HL-60/S4 (cell line): ENCODE measurements around the gene RNF182.
"Not testable (repeated sequence)": the region's sequence is repeated elsewhere in the genome, so short reads cannot be mapped to it uniquely, and the experiment has no call there.

Experiments
- in situ Hi-C: fragments of 300-500 bp; cut with MboI; formaldehyde crosslinking; loops from 2 replicates; pipeline ENCODE4 v1.14.3; 2022; ENCODE audit warnings: low sequenced_read_pairs

The RNF182 gene

DNA sequence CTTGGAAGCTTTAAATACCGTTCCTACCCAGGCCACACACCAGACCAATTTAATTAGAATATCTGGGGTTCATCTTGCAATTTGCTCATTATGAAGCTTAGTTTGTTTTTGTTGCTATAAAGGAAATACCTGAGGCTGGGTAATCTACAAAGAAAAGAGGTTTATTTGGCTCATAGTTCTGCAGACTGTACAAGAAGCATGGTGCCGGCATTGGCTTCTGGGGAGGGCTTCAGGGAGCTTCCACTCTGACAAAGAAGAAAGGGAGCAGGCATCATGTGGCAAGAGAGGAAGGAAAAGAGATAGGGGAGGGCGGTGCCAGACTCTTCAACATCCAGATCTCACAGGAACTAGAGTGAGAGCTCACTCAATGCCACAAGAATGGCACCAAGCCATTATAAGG, 73.6 kb downstream of the RNF182 start:
- in situ Hi-C loops, result no loop called here

DNA sequence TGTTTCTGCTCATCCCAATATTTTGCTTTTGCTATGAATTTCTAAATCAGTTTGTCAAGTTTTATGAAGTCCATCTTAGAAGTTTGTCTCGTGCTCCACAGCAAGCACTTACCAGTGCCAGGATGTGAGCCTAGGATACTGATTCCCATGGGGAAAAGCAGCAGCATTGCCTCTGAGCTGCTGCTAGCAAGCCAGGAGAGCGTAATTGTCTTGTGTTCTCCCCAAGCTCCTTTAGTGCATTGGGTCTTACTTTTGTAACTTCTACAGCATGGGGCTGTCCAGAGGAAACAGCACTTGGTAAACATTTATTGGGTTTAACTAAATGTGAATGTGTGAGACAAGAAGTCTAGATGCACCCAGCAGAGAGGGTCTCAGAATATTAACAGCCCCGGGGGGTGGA, 76.1 kb downstream of the RNF182 start:
- in situ Hi-C loops, result no loop called here

DNA sequence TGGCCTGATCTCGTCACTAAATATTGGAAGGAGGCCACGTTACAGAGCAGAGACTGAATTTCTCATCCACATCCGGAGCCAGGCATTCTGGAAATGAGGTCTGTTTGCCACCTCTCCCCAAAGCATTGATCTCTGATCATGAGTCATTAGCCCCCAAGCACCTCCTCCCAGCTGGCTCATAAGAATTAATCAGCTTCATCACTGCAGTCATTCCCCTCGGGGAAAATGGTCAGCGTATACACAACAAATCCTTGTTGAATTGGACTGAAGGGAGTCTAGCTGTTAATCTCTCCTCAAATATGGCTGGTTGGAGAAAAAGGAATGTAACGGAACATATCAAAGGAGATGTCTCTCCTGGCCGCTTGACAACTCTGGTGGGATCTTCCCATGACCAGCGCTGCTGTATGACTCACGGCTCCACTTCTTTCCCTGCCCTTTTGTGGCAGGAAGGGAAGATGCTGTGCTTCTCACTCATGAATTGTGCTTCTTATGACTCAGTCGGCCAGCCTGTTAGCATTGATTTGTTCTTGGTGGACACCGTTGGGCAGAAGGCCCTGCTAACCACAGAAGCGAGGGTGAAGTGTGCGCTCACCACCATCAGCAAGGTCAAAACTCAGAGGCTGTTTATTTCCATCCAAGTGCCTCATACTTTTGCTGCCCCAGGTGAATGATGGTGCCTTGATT, 76.7 kb downstream of the RNF182 start:
- in situ Hi-C loops, result no loop called here

DNA sequence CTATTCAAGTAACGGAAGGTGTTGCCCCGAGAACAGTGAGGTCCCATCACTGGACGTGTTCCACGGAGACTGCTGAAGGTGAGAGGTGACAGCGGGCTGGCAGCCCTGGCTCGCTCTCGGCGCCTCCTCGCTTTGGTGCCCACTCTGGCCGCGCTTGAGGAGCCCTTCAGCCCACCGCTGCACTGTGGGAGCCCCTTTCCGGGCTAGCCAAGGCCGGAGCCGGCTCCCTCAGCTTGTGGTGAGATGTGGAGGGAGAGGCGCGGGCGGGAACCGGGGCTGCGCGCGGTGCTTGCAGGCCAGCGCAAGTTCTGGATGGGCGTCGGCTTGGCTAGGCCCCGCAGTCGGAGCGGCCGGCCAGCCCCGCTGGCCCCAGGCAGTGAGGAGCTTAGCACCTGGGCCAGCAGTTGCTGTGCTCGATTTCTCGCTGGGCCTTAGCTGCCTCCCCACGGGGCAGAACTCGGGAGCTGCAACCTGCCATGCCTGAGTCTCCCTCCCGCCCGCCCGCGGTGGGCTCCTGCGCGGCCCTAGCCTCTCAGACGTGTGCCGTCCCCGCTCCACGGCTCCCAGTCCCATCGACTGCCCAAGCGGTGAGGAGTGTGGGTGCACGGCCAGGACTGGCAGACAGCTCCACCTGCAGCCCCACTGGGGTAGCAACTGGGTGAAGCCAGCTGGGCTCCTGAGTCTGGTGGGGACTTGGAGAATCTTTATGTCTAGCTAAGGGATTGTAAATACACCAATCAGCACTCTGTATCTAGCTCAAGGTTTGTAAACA, 77.6 kb downstream of the RNF182 start:
- in situ Hi-C loops, result no loop called here

DNA sequence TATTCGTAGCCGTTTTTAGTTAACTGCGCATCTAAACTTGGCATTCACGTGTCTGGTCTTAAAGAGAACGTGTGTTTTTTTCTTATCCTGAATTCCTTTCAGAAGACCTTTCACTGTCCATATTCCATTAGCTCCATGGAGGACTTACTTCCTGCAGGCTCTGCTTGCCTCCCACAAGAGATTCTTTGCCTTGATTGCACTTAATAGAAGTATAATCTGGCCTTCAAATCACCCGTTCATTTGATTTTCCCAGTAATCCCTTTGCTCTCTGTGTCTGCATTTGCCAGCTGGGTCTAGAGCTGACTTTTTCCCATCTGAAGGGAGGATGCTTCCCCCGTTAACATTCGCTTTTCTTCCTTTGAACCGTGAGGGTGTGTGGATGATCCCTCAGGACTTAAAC, 79.5 kb downstream of the RNF182 start:
- in situ Hi-C loops, result no loop called here

DNA sequence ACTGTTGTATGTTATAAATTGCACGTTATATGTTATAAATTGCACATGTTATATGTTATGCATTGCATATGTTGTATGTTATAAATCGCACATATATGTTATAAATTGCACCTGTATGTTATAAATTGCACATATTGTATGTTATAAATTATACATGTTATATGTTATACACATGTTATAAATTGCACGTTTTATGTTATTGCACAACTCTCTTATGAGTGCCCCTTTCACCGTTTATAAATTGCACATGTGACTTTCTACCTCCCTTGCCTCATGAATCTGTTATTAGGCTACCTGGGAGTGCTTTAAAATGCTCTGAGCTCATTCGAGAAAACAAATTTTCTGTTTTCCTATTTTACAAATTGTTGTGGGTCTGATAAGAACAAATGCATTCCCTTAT, 84.1 kb downstream of the RNF182 start:
- in situ Hi-C loops, result no loop called here

DNA sequence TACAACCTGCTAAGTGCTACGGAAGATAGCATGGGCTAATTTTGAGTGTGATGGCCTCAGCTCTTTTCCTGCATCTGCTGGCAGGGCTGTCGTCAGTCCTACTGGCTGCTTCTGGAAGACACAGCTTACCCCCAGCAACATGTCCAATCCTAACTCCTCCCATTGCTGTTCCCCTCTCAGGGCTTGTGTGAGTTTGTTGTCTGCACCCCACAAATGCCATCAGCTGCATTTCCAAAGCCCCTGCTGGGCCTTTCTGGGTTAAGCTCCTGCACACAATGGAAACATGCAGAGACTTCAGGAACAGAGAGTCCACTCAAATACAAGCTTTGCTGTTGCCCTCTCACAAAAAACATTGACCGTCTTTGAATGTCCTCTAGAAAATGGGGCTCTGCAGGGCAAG, 84.7 kb downstream of the RNF182 start:
- in situ Hi-C loops, result no loop called here

DNA sequence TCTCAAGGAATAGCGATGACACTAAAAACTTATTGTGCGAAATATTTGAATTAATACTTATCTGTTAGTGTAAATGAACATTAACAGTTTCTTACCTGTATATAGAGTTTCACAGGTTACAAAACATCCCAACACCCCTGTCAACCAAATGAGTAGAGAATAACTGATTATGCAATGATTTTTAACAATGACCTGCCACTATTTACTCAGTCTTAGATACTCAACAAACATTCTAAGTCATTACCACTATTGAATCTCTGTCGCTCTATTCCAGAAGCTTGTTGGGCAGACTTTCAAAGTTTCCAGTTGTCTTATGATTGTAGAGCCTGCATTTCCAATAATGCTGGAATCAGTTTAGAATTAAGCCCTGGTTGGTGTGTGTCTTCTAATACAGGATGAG, 85.5 kb downstream of the RNF182 start:
- in situ Hi-C loops, result no loop called here

DNA sequence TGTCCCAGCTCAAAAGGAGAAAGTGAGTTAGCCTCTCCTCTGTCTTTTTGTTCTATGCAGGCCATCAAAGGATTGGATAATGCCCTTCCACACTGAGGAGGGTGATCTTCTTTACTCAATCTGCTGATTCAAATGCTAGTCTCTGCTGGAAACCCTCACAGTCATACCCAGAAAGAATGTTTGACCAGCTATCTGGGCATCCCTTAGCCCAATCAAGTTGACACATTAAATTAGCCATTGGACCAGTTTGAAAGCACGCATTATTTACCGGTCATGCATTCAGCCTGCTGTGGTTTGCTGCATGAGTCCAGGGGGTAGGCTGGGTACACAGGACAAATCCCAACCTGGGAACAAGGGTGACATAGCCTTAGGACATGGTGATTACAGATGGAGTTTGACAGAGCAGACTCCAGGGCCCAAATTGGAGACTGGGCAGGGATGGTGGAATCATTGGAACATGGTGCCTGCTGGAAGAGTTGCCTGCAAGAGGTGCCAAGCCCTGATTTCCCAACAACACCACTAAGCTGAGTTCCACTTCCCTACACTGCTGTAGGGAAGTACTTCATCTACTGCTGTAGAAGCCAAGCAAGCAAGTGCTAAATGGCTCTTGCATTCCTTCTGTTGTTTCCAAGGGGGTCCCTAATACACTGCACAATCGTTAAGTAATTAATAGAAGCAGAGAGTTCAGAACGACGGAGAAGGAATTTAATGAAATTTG, 87.7 kb downstream of the RNF182 start:
- in situ Hi-C loops, result no loop called here

DNA sequence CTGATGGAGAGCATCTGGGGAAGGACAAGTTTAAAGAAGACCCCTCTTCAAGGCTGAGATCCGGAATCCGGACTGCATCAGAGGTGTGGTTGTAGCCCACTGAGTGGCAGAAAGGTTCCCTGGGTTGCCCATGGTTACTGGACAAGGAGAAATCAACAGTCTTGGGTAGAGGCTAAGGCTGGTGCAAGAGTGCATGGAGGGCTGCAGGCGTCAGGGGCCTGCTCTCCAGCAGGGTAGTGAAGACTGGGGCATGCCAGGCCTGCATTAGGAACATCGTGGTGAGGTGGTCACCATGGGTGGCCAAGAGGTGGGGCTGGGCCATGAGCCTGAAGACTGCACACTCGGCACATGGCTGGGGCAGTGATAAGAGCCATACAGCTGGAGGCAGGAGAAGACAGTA, 91.2 kb downstream of the RNF182 start:
- in situ Hi-C loops, result no loop called here

DNA sequence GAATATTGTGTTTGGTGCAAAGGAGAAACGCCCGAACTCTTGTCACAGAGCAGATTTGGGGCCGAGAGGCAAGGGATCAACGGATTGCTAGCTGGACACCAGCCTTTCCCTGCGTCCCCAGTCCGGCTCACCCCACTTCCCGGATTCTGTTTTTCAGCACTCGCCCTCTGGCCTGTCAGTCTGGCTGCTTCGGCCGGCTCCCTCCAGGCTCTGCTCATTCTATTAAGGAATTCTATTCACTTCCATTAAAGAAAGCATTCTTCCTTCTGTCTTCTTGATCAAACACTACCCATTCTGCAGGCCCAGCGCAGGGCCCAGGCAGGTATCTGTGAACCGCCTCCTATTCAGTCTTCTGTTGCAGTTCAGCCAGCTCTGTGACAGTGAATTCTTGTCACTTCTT, 91.7 kb downstream of the RNF182 start:
- in situ Hi-C loops, result no loop called here

DNA sequence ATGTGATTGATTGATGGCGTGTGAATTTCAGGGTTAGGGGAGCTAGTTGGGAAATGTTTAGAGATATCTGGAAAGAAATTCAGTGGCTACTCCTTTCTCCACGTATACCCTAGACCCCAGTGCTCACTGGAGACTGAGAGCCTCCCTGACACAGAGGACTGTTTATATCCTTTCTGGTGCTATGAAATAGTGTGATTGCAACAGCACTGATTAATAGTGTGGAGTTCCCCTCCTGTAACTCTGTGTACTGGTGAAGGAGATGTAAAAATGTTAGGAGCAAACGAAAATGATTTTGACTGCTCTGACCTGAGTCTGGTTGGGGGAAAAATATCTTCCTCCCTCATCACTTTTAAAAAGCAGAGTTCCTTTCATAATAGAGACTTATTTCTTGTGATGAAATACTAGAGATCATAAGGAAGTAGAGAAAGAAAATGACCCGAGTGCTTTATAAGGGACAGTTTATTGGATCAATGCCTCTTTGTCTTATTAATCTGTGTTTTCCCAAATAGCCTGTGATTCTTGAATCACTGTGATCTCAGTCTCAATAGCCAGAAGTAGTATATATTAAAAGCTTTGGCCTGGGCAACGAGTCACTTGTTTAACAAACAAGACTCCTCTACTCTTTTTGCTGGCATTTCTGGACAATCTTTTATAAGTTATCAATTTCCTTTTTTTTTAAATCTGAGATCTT, 92.3 kb downstream of the RNF182 start:
- in situ Hi-C loops, result no loop called here

DNA sequence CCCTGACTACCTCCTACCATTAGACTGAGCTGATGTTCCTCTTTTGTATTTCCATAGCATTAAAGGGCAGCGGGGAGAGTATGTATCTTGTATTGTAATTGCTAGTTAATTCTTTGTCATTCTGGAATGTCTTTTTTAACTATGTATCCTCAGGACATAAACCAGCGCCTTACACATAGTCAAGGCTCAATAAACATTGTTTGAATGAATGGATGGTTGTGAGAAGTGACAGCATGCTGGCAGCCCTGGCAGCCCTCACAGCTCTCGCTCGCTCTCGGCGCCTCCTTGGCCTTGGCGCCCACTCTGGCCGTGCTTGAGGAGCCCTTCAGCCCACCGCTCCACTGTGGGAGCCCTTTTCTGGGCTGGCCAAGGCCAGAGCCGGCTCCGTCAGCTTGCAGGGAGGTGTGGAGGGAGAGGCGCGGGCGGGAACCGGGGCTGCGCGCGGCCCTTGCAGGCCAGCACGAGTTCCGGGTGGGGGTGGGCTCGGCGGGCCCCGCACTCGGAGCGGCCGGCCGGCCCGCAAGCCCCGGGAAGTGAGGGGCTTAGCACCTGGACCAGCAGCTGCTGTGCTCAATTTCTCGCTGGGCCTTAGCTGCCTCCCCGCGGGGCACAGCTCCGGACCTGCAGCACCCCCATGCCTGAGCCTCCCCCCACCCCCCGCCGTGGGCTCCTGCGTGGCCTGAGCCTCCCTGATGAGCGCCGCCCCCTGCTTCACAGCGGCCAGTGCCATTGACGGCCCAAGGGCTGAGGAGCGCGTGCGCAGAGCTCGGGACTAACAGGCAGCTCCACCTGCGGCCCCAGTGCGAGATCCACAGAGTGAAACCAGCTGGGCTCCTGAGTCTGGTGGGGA, 93.1 kb downstream of the RNF182 start:
- in situ Hi-C loops, result no loop called here

DNA sequence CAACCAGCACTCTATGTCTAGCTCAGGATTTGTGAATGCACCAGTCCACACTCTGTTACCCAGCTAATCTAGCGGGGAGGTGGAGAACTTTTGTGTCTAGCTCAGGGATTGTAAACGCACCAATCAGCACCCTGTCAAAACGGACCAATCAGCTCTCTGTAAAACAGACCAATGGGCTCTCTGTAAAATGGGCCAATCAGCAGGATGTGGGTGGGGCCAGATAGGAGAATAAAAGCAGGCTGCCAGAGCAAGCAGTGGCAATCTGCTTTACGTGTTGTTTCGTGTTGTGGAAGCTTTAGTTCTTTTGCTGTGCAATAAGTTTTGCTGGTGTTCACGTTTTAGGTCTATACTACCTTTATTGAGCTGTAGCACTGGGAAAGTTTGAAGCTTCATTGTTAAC, 93.8 kb downstream of the RNF182 start:
- in situ Hi-C loops, result not testable (repeated sequence)

DNA sequence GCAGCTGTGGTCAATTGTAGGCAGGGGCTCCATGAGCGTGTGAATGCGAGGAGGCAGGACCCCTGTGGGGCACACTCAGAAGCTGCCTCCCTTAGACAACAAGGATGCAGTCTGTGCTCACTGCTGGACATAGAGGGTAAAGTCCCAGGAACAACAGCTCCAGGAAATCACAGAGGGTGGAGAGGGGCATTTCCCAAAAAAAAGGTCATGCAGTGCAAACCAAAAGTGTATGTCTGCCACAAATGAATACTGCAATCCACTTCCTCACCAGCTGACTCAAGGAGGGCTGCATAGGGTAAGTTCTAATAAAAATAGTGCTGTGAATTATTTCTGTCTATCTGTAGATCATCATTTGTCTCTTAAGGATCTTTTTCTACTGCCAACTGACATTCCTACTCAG, 95.8 kb downstream of the RNF182 start:
- in situ Hi-C loops, result no loop called here

DNA sequence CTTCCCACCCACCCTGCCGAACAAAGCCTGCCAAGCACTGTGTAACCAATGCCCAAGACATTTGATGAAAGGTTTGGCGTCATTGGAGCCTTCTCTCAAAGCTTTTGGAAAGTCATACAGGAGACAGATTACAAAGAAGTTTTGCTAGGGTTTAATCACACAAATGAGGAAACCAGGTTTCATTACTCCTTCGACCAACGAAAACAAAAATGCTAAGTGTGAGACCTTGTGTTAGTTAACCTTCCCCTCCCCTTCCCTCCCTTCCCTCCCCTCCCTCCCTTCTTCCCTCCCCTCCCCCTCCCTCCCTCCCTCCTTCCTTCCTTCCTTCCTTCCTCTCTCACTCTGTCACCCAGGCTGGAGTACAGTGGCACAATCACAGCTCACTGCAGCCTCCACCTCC, 96.7 kb downstream of the RNF182 start:
- in situ Hi-C loops, result no loop called here

DNA sequence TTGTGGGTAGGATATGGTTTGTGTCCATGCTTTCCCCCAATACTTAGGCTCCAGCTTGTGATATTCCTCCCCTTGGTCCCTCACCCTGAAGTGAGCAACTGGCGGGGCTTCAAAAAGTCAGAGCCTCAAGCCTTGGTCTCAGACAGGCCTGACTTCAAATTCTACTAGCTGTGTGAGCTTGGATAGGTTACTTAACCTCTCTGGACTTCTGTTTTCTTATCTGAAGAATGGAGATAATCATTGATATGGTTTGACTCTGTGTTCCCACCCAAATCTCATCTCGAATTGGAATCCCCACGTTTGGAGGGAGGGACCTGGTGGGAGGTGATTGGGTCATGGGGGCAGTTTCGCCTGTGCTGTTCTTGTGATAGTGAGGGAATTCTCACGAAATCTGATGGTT, 97.9 kb downstream of the RNF182 start:
- in situ Hi-C loops, result no loop called here

DNA sequence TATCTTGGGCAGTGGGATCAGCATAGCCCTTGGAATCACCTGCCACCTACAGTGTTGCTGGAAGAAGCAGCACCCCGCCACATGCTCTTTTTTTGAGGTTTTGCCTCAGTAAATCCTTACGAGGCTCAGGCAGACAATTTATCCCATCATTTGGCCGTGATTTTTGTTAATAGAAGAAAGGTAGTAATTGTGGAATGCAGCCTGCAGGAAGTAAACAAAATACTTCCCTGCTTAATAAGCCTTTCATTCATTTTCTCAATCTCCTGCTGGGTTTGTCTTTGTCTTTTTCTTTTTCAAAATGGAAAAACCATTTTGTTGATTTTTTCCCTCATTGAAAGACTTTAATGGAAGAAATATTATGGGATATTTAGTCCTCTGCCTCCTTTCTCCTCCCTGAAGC, 99.1 kb downstream of the RNF182 start:
- in situ Hi-C loops, result no loop called here

DNA sequence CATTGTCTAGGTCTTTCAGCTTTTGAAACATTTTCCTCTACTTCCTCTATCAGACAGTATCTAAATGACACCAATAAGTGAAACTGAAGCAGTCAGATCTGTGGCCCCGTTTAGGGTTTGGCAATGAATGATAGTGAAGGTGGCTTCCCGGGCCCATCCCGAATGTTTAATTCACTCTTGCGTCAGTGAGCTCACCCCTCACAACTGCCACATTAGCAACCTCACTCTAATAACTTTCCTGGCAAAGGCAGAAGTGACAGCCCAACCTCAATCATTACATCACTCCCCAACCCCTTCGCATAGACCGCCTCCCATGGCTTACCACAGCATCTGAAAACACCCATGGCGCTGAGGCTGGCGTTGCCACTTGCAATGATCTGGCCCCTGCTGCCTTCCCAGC, 100.4 kb downstream of the RNF182 start:
- in situ Hi-C loops, result no loop called here

DNA sequence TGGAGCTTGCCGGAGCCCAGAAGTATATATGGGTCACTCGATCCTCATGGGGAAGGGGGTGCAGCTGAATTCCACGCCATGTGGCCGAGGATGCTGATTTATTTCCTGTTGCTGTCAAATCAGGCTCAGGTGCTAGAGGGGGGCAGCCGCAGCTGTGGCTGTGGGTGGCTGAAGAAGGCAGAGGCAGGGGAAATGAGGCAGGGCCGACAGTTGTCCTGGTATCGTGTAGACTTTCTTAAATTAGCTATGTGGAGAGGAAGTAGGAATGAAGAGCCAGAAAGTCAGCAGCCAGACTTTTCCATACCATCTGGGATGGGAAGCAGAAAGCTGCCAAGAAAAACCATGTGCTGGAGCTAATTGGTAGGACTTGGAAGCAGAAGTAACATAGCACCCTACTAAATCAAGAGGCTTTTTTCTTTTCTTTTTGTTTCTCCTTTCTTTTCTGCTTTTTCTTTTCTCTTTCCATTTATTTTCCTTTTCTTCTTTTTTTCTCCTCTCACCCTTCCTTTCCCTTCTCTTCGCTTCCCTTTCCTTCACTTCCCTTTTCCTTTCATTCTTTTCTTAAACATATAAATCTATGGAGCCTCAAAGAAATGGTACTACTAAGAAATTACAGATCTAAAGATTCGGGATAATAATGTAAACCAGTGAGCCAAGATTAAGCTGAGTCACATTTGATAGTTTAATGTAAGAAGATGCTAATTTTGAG, 102.2 kb downstream of the RNF182 start:
- in situ Hi-C loops, result no loop called here
